Measurements from ENCODE around the gene NCKAP5. TPM values are rescaled to one million over a fixed set of nuclear protein-coding genes. Genes with fewer than 3 reads are reported as not detected.

Gene NCKAP5
- total and polyA plus RNA-seq, 2 of the 8 experiments (the other 6 are each of a cell fraction or from before 2014, with no cell fraction given) = 0.27 to 0.86 TPM

- TF ChIP-seq KDM1A (IDR thresholded peaks at IDR 0.05; ENCODE audit: borderline replicate concordance, low read length) (no peak), ZNF274 (IDR thresholded peaks at IDR 0.05; ENCODE audit: borderline replicate concordance, extremely low read depth, low read length) (no peak)
Measured at GRCh38 chr2:132725748-132726147, 842.5 kb downstream of the NCKAP5 start (continued).
